Prostate gland (tissue), 2 donors: ENCODE results near the gene NRDC.

Experiments used
- POLR2A ChIP-seq: fragments of 450-650 bp; IDR thresholded peaks from one replicate; pipeline ENCODE4 v1.6.1; 2016; ENCODE audit warnings: antibody characterized with exemption, mild to moderate bottlenecking
- TF ChIP-seq, protein P1 (sequence below), 4 experiments: fragments of 200-600 bp in 2 of 4; fragments of 450-650 bp in 2 of 4; sonication (generic) in 2 of 4; IDR thresholded peaks; 1 replicate in 3 of 4; 2 replicates in 1 of 4; pipeline ENCODE4 v1.5.1; 2016 to 2019; ENCODE audit warnings: antibody characterized with exemption in 4 of 4, mild to moderate bottlenecking in 2 of 4, moderate library complexity in 2 of 4

DNA sequence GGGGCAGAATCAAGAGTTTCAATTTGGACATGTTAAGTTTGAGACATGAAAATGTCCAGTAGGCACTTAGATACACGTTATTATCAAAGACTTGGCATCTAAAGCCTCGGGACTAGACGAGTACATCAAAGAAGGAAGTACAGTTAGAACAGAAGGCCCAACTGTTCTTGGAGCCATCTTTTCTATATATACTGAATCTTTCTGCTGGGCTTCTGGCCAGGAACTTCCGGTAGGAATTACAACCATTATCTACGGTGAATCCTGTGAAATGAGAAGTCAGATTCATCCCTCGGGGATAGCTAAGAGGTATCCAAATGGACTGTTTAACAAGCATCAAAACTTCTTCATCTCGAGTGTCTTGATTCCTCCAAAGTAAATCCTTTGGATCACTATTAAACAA, 34.4 kb upstream of the NRDC start:
- TF ChIP-seq, protein P1, sequence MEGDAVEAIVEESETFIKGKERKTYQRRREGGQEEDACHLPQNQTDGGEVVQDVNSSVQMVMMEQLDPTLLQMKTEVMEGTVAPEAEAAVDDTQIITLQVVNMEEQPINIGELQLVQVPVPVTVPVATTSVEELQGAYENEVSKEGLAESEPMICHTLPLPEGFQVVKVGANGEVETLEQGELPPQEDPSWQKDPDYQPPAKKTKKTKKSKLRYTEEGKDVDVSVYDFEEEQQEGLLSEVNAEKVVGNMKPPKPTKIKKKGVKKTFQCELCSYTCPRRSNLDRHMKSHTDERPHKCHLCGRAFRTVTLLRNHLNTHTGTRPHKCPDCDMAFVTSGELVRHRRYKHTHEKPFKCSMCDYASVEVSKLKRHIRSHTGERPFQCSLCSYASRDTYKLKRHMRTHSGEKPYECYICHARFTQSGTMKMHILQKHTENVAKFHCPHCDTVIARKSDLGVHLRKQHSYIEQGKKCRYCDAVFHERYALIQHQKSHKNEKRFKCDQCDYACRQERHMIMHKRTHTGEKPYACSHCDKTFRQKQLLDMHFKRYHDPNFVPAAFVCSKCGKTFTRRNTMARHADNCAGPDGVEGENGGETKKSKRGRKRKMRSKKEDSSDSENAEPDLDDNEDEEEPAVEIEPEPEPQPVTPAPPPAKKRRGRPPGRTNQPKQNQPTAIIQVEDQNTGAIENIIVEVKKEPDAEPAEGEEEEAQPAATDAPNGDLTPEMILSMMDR (IDR thresholded peaks at IDR 0.05) = no peak
- TF ChIP-seq POLR2A = no peak
